GM18505 (cell line): Measurements from ENCODE around the gene DRG2.

Experiments
- ATAC-seq: cut with Tn5 transposase; IDR thresholded peaks from one replicate; pipeline ENCODE4 v1.9.1; 2021; ENCODE audit not compliant: unreplicated experiment
- POLR2A ChIP-seq: IDR thresholded peaks from 4 replicates; pipeline ENCODE4 v1.6.1; 2011; ENCODE audit warnings: borderline replicate concordance; ENCODE audit not compliant: insufficient read depth, insufficient read length; ENCODE audit errors: extremely low read depth

Gene DRG2

GRCh38 chr17:18146980-18147379 lies 59.2 kb downstream of the DRG2 start:
- ATAC-seq, result no peak
- TF ChIP-seq POLR2A, result no peak

GRCh38 chr17:18148586-18148985 lies 60.8 kb downstream of the DRG2 start:
- no peak for ATAC-seq
- TF ChIP-seq POLR2A, result no peak

- no peak for ATAC-seq
- no peak for TF ChIP-seq POLR2A
Measured at GRCh38 chr17:18151290-18151689, 63.5 kb downstream of the DRG2 start.

GRCh38 chr17:18155179-18155578 lies 67.4 kb downstream of the DRG2 start:
- no peak for ATAC-seq
- TF ChIP-seq POLR2A, result no peak

DNA sequence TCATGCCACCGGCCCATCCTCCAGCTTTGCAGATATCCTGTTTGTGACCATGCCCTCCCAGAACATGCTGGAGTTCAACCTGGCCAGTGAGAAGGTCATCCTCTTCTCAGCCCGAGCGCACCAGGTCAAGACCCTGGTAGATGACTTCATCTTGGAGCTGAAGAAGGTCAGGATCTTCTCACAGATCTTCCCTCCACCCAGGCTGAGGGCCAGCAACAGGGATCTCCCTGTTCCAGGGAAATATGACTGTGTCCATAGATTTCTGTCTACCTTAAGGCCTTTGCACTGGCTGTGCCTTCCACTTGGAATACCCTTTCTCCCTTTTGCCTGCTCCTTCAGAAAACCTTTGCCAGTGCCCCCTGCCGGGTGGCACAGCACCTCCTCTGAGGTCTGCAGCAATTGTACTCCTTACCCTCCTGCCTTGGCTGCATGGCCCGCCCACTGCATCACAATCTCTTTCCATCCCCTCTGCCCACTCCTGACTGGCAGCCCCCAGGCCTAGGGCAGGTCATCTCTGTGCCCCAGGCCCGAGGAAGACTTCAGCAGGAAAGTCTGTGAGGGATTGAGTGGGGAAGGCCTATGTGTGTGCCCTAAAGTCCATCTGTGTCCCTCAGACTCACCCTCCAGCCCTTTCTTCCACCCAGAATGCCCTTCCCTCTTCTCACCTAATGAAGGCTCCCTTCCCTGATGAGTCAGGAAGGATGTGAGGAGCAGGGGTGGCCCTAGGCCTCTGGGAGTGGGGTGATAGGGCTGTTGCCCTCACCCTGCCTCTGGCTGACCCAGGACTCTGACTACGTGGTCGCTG lies 68.6 kb downstream of the DRG2 start:
- no peak for ATAC-seq
- TF ChIP-seq POLR2A, result no peak

GRCh38 chr17:18156976-18157280 lies 69.2 kb downstream of the DRG2 start:
- no peak for ATAC-seq
- TF ChIP-seq POLR2A, result no peak
